Keratinocyte (primary cell): ENCODE results near the gene CES2. TPM values are rescaled to one million over a fixed set of nuclear protein-coding genes. Genes with fewer than 3 reads are reported as not detected.
"Not testable (repeated sequence)": the region's sequence is repeated elsewhere in the genome, so short reads cannot be mapped to it uniquely, and the experiment has no call there.

Experiments used
- DNase-seq: peaks from one replicate; pipeline ENCODE4 v3.0.0-alpha.2; 2011; ENCODE audit warnings: low read depth, missing footprints, low spot score
- FAIRE-seq: peaks from 2 replicates; lab custom pipeline; 2011; peaks lifted over from hg19 to GRCh38; lab: Jason Lieb, UNC
- H2AFZ ChIP-seq: 2 replicates; pipeline ENCODE4 v1.6.0; 2012; ENCODE audit warnings: low read length, control low read depth, inconsistent platforms; ENCODE audit not compliant: control insufficient read depth
- H3K27ac ChIP-seq: 2 replicates; pipeline ENCODE4 v1.5.1; 2011; ENCODE audit warnings: low read length; ENCODE audit not compliant: control insufficient read depth, insufficient read depth
- H3K27me3 ChIP-seq: 3 replicates; pipeline ENCODE4 v1.6.0; 2011; ENCODE audit warnings: low read length; ENCODE audit not compliant: control insufficient read depth, insufficient read depth; ENCODE audit errors: extremely low read depth
- H3K36me3 ChIP-seq, 2 experiments: 2 replicates in 1 of 2; 3 replicates in 1 of 2; pipeline ENCODE4 v1.5.1; 2011; ENCODE audit warnings: low read length in 2 of 2, mild to moderate bottlenecking in 1 of 2; ENCODE audit not compliant: control insufficient read depth in 2 of 2, insufficient read depth in 2 of 2; ENCODE audit errors: extremely low read depth in 1 of 2
- H3K4me1 ChIP-seq: 3 replicates; pipeline ENCODE4 v1.5.1; 2011; ENCODE audit warnings: low read length; ENCODE audit not compliant: control insufficient read depth, insufficient read depth; ENCODE audit errors: extremely low read depth
- H3K4me2 ChIP-seq: 3 replicates; pipeline ENCODE4 v1.6.0; 2011; ENCODE audit warnings: low read depth, low read length; ENCODE audit not compliant: control insufficient read depth, insufficient read depth; ENCODE audit errors: extremely low read depth
- H3K4me3 ChIP-seq, 3 experiments: fragments of 200-600 bp in 1 of 3; sonication (generic) in 1 of 3; 2 replicates in 2 of 3; 3 replicates in 1 of 3; pipeline ENCODE4 v1.5.1; 2011 to 2016; ENCODE audit warnings: low read length in 3 of 3, mild to moderate bottlenecking in 3 of 3, control low read depth in 2 of 3, inconsistent platforms in 1 of 3, low read depth in 1 of 3, mixed read lengths in 1 of 3, mixed run types in 1 of 3, moderate library complexity in 1 of 3; ENCODE audit not compliant: control insufficient read depth in 2 of 3, insufficient read depth in 2 of 3; ENCODE audit errors: extremely low read depth in 1 of 3
- H3K79me2 ChIP-seq: 2 replicates; pipeline ENCODE4 v1.6.0; 2012; ENCODE audit warnings: low read length; ENCODE audit not compliant: control insufficient read depth, insufficient read depth
- H3K9ac ChIP-seq: 3 replicates; pipeline ENCODE4 v1.6.0; 2011; ENCODE audit warnings: low read length; ENCODE audit not compliant: control insufficient read depth, insufficient read depth; ENCODE audit errors: extremely low read depth
- H3K9me1 ChIP-seq: 3 replicates; pipeline ENCODE4 v1.6.0; 2011; ENCODE audit warnings: low read length; ENCODE audit not compliant: control insufficient read depth, insufficient read depth; ENCODE audit errors: extremely low read depth
- H3K9me3 ChIP-seq: 2 replicates; pipeline ENCODE4 v1.5.1; 2012; ENCODE audit warnings: low read depth, low read length; ENCODE audit not compliant: control insufficient read depth
- H4K20me1 ChIP-seq: 3 replicates; pipeline ENCODE4 v1.6.0; 2011; ENCODE audit warnings: low read length; ENCODE audit not compliant: control insufficient read depth, insufficient read depth; ENCODE audit errors: extremely low read depth
- CTCF ChIP-seq, 3 experiments: IDR thresholded peaks in 1 of 3; conservative IDR thresholded peaks in 1 of 3; optimal IDR thresholded peaks in 1 of 3; 2 replicates in 2 of 3; 3 replicates in 1 of 3; pipeline versions ENCODE3 to v1.5.1; 2011; ENCODE audit warnings: low read length in 3 of 3, mild to moderate bottlenecking in 3 of 3, moderate library complexity in 2 of 3, control low read depth in 1 of 3, inconsistent platforms in 1 of 3; ENCODE audit not compliant: insufficient read depth in 2 of 3; ENCODE audit errors: extremely low read depth in 1 of 3
- EZH2 ChIP-seq: IDR thresholded peaks from one replicate; pipeline ENCODE4 v1.6.1; 2012; ENCODE audit warnings: inconsistent platforms, mild to moderate bottlenecking, low read length, moderate library complexity
- dilution Hi-C: fragments of 300-500 bp; cut with MboI; formaldehyde crosslinking; loops from one replicate; pipeline ENCODE4 v1.7.0; 2020; ENCODE audit warnings: low sequenced_read_pairs; ENCODE audit not compliant: extremely low pct_ligation_motif_present
- polyA plus RNA-seq, 5 experiments: library from polyadenylated mRNA; depleted of rRNA in 3 of 5; stranded (reverse) in 3 of 5; stranded (forward) in 1 of 5; unstranded in 1 of 5; fragments of >200 nt; gene quantifications; 1 replicate in 1 of 5; 2 replicates in 3 of 5; 3 replicates in 1 of 5; pipeline versions ENCODE4 v1.2.1 to v1.2.3, GENCODE V29; 2011 to 2012; ENCODE audit warnings: missing spikeins in 2 of 5, low read depth in 1 of 5, low replicate concordance in 1 of 5

CES2 gene
- polyA plus RNA-seq, 1 donor (not counting 4 experiments of a cell fraction or from before 2014, with no cell fraction given), result 41.6 TPM

GRCh38 chr16:66895689-66895979 lies 39.7 kb upstream of the CES2 start:
- dilution Hi-C loops, result no loop called here
- no peak overlapping the region for H3K9ac ChIP-seq
- peaks cover 25% of the 10 kb centered on the region for H3K4me1 ChIP-seq
- H3K36me3 ChIP-seq, result peaks cover 0 to 1% of the 10 kb centered on the region in 2 experiments
- no peaks in the 10 kb centered on the region for H3K27me3 ChIP-seq
- H3K4me2 ChIP-seq, result no peak overlapping the region
- no peaks in the 10 kb centered on the region for H3K9me1 ChIP-seq
- H4K20me1 ChIP-seq, result peaks cover 2% of the 10 kb centered on the region
- no peaks in the 10 kb centered on the region for H3K79me2 ChIP-seq
- no peak overlapping the region for H3K27ac ChIP-seq
- H3K4me3 ChIP-seq, result no peak overlapping the region
- TF ChIP-seq EZH2, result no peak
- TF ChIP-seq CTCF (optimal IDR thresholded peaks at IDR 0.05 in 1 of 3, IDR thresholded peaks at IDR 0.05 in 1 of 3, conservative IDR thresholded peaks at IDR 0.05 in 1 of 3; ENCODE audit: extremely low read depth in 1 of 3, insufficient read depth in 2 of 3, low read length in 3 of 3), result no peak
- DNase-seq, result no peak
- no peaks in the 10 kb centered on the region for H3K9me3 ChIP-seq
- FAIRE-seq, result no peak
- no peak overlapping the region for H2AFZ ChIP-seq

GRCh38 chr16:66895999-66896398 lies 39.3 kb upstream of the CES2 start:
- peak overlapping the region; percentile 18 for H3K9ac ChIP-seq
- peaks cover 25% of the 10 kb centered on the region for H3K4me1 ChIP-seq
- H3K9me1 ChIP-seq, result no peaks in the 10 kb centered on the region
- TF ChIP-seq EZH2 (no peak), CTCF (optimal IDR thresholded peaks at IDR 0.05 in 1 of 3, IDR thresholded peaks at IDR 0.05 in 1 of 3, conservative IDR thresholded peaks at IDR 0.05 in 1 of 3; ENCODE audit: extremely low read depth in 1 of 3, insufficient read depth in 2 of 3, low read length in 3 of 3) (no peak)
- H3K27me3 ChIP-seq, result no peaks in the 10 kb centered on the region
- dilution Hi-C loops, result no loop called here
- H4K20me1 ChIP-seq, result no peaks in the 10 kb centered on the region
- H2AFZ ChIP-seq, result no peak overlapping the region
- H3K4me2 ChIP-seq, result peak overlapping the region; percentile 1
- no peaks in the 10 kb centered on the region for H3K9me3 ChIP-seq
- FAIRE-seq (no peak), DNase-seq (no peak)
- peak overlapping the region; percentile 53 for H3K27ac ChIP-seq
- peaks cover 0 to 1% of the 10 kb centered on the region in 2 experiments for H3K36me3 ChIP-seq
- no peak overlapping the region for H3K4me3 ChIP-seq
- H3K79me2 ChIP-seq, result no peaks in the 10 kb centered on the region

GRCh38 chr16:66896682-66897081 lies 38.6 kb upstream of the CES2 start:
- Histone ChIP-seq H3K27ac (peak overlapping the region; percentile 53), H3K9ac (peak overlapping the region; percentile 15), H3K4me1 (peaks cover 25% of the 10 kb centered on the region)
- H3K4me3 ChIP-seq, H3K79me2 ChIP-seq, dilution Hi-C loops, H3K27me3 ChIP-seq, H3K9me1 ChIP-seq, FAIRE-seq, H3K9me3 ChIP-seq, H2AFZ ChIP-seq, H4K20me1 ChIP-seq, H3K36me3 ChIP-seq, DNase-seq, H3K4me2 ChIP-seq: not testable (repeated sequence)
